BLaER1 treated with 17β-estradiol and CSF1 and Interleukin-3, amounts not matched to agents 10 nM and 100 nM (cell line): Measurements from ENCODE around the gene MAPKAPK3.
"Not testable (repeated sequence)": the region's sequence is repeated elsewhere in the genome, so short reads cannot be mapped to it uniquely, and the experiment has no call there.

Experiments used
- H3K27ac ChIP-seq, 11 experiments: shearing (Covaris generic); formaldehyde crosslinking; 2 replicates each; pipeline ENCODE4 v1.8.1; 2022
- H3K27me3 ChIP-seq, 11 experiments: shearing (Covaris generic); formaldehyde crosslinking; 2 replicates each; pipeline ENCODE4 v1.8.1; 2022
- H3K36me3 ChIP-seq, 11 experiments: shearing (Covaris generic); formaldehyde crosslinking; 2 replicates each; pipeline ENCODE4 v1.8.1; 2022
- H3K4me1 ChIP-seq, 10 experiments: shearing (Covaris generic); formaldehyde crosslinking; 2 replicates each; pipeline ENCODE4 v1.8.1; 2022
- H3K4me2 ChIP-seq, 11 experiments: shearing (Covaris generic); formaldehyde crosslinking; 2 replicates each; pipeline ENCODE4 v1.8.1; 2022
- H3K4me3 ChIP-seq, 10 experiments: shearing (Covaris generic); formaldehyde crosslinking; 2 replicates each; pipeline ENCODE4 v1.8.1; 2022
- H3K9ac ChIP-seq, 11 experiments: shearing (Covaris generic); formaldehyde crosslinking; 2 replicates each; pipeline ENCODE4 v1.8.1; 2022
- H3K9me3 ChIP-seq, 11 experiments: shearing (Covaris generic); formaldehyde crosslinking; replicated peaks in 1 of 11; 2 replicates each; pipeline ENCODE4 v1.8.1; 2022
- H4K20me1 ChIP-seq, 11 experiments: shearing (Covaris generic); formaldehyde crosslinking; 2 replicates each; pipeline ENCODE4 v1.8.1; 2022
- Cebpa-rat ChIP-seq, 11 experiments: shearing (Covaris generic); IDR thresholded peaks; 2 replicates each; pipeline ENCODE4 v1.8.1; 2022

MAPKAPK3 gene

GRCh38 chr3:50671331-50671730 is 54.4 kb downstream of the MAPKAPK3 start:
- Histone ChIP-seq H3K27me3 (peaks cover 35 to 45% (median 42%) of the 10 kb centered on the region in 11 experiments), H3K4me3 (no peak overlapping the region), H3K4me2 (no peak overlapping the region), H4K20me1 (peaks cover 0 to 12% (median 5%) of the 10 kb centered on the region in 11 experiments; a peak in 6 of 22 replicates), H3K9me3 (no peaks in the 10 kb centered on the region), H3K36me3 (no peaks in the 10 kb centered on the region), H3K27ac (no peak overlapping the region), H3K9ac (no peak overlapping the region), H3K4me1 (peaks cover 0 to 14% (median 5%) of the 10 kb centered on the region in 10 experiments; a peak in 5 of 20 replicates)
- TF ChIP-seq Cebpa-rat (IDR thresholded peaks at IDR 0.05): no peak

GRCh38 chr3:50672656-50673055 is 55.7 kb downstream of the MAPKAPK3 start:
- peaks cover 0 to 12% (median 5%) of the 10 kb centered on the region in 11 experiments; a peak in 6 of 22 replicates for H4K20me1 ChIP-seq
- peaks cover 47 to 58% (median 55%) of the 10 kb centered on the region in 11 experiments for H3K27me3 ChIP-seq
- no peak for TF ChIP-seq Cebpa-rat (IDR thresholded peaks at IDR 0.05)
- no peak overlapping the region for H3K27ac ChIP-seq
- no peaks in the 10 kb centered on the region for H3K36me3 ChIP-seq
- no peak overlapping the region for H3K4me3 ChIP-seq
- H3K4me2 ChIP-seq: no peak overlapping the region
- H3K9ac ChIP-seq: no peak overlapping the region
- H3K4me1 ChIP-seq: peaks cover 0 to 14% (median 5%) of the 10 kb centered on the region in 10 experiments; a peak in 5 of 20 replicates
- H3K9me3 ChIP-seq: no peaks in the 10 kb centered on the region

- H3K4me3 ChIP-seq: 0 out of 20 replicates have a peak overlapping the region, but pooled peaks of 1 of the 10 experiments have one; percentile 77
- H3K4me1 ChIP-seq: peaks cover 0 to 14% (median 5%) of the 10 kb centered on the region in 10 experiments; a peak in 5 of 20 replicates
- H3K27me3 ChIP-seq: peaks cover 54 to 66% (median 63%) of the 10 kb centered on the region in 11 experiments
- no peak overlapping the region for H3K9ac ChIP-seq
- no peaks in the 10 kb centered on the region for H3K36me3 ChIP-seq
- H3K4me2 ChIP-seq: peak overlapping the region in 5 of 11 experiments; percentile 95 to 100 (median 98); a peak in 8 of 22 replicates
- TF ChIP-seq Cebpa-rat (IDR thresholded peaks at IDR 0.05): no peak
- H3K27ac ChIP-seq: no peak overlapping the region
- H3K9me3 ChIP-seq: no peaks in the 10 kb centered on the region
- H4K20me1 ChIP-seq: peaks cover 0 to 12% (median 5%) of the 10 kb centered on the region in 11 experiments; a peak in 6 of 22 replicates
These were observed 57.0 kb downstream of the MAPKAPK3 start for GRCh38 chr3:50673931-50674330.

- Histone ChIP-seq H3K27ac (no peak within 1 kb of the TSS), H3K4me2 (peak within 1 kb of the TSS; percentile 92 to 100 (median 98)), H3K36me3 (no peaks in the 10 kb centered on the region), H4K20me1 (peaks cover 0 to 12% (median 5%) of the 10 kb centered on the region in 11 experiments; a peak in 6 of 22 replicates), H3K4me3 (peak within 1 kb of the TSS; percentile 55 to 77 (median 70)), H3K4me1 (peaks cover 0 to 14% (median 5%) of the 10 kb centered on the region in 10 experiments; a peak in 5 of 20 replicates), H3K9ac (peak within 1 kb of the TSS; percentile 37 to 75 (median 62); a peak in 21 of 22 replicates), H3K27me3 (peaks cover 54 to 66% (median 63%) of the 10 kb centered on the region in 11 experiments), H3K9me3 (no peaks in the 10 kb centered on the region)
- TF ChIP-seq Cebpa-rat (IDR thresholded peaks at IDR 0.05): no peak
These were observed 57.6 kb downstream of the MAPKAPK3 start, which contains the start of gene DOCK3 for GRCh38 chr3:50674349-50675178. Gene DOCK3 (plus strand): TSS chr3:50674927. CDS start chr3:50675264, 337 bp downstream.

DNA sequence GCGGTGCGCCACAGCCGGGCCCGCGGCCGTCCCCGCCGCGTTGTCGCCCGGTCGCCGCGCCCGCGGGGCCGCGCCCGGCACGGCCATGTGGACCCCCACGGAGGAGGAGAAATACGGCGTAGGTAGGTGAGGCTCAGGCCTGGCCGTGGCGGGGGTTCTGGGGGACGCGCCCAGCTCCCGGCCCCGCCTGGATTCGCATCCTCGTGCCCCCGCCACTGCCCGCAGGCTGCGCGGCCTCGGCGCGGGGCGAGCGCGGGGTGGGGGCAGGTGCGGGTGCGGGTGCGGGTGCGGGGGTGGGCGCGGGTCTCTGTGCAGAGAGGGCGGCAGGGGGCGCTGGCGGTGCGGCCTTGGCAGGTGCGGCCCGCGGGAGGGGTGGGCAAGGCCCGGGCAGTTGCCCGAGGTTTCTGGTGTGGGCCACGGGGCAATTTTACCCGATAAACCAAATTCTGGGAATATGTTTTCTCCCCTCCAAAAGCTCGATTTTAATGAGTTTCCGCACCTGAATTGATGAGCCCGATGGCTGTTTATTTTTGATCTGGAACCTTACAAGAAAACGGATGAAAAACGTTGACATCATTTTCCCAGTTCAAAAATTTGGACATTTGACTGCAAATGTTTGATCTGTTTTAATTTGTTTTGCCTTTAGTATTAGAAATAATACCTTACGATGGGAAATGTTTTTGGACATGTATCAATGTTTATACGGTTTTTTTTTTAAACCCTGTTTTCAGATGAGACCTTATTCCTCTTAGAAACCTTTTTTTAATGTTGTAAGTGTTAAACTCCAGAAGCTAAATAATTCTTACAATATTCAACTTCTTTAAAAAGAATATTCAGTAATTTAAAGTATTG is 58.5 kb downstream of the MAPKAPK3 start:
- Histone ChIP-seq H3K27me3 (peaks cover 54 to 66% (median 63%) of the 10 kb centered on the region in 11 experiments), H3K9me3 (no peaks in the 10 kb centered on the region), H3K9ac (peak overlapping the region; percentile 37 to 75 (median 62); a peak in 21 of 22 replicates), H3K4me1 (peaks cover 0 to 14% (median 5%) of the 10 kb centered on the region in 10 experiments; a peak in 5 of 20 replicates), H4K20me1 (peaks cover 0 to 12% (median 5%) of the 10 kb centered on the region in 11 experiments; a peak in 6 of 22 replicates), H3K4me2 (peak overlapping the region; percentile 92 to 100 (median 98)), H3K27ac (no peak overlapping the region), H3K4me3 (peak overlapping the region; percentile 55 to 77 (median 70)), H3K36me3 (no peaks in the 10 kb centered on the region)
- TF ChIP-seq Cebpa-rat (IDR thresholded peaks at IDR 0.05): no peak

- Histone ChIP-seq H4K20me1 (peaks cover 0 to 12% (median 5%) of the 10 kb centered on the region in 11 experiments; a peak in 6 of 22 replicates), H3K4me1 (peaks cover 0 to 14% (median 5%) of the 10 kb centered on the region in 10 experiments; a peak in 5 of 20 replicates), H3K4me2 (no peak overlapping the region), H3K4me3 (no peak overlapping the region), H3K9me3 (no peaks in the 10 kb centered on the region), H3K36me3 (no peaks in the 10 kb centered on the region), H3K9ac (no peak overlapping the region), H3K27ac (no peak overlapping the region), H3K27me3 (peaks cover 54 to 66% (median 63%) of the 10 kb centered on the region in 11 experiments)
- no peak for TF ChIP-seq Cebpa-rat (IDR thresholded peaks at IDR 0.05)
These were observed 59.2 kb downstream of the MAPKAPK3 start for GRCh38 chr3:50676031-50676705.

- no peak overlapping the region for H3K27ac ChIP-seq
- peaks cover 0 to 14% (median 0%) of the 10 kb centered on the region in 11 experiments; a peak in 1 of 22 replicates for H3K9me3 ChIP-seq
- TF ChIP-seq Cebpa-rat (IDR thresholded peaks at IDR 0.05): no peak
- no peak overlapping the region for H3K4me3 ChIP-seq
- H4K20me1 ChIP-seq: no peaks in the 10 kb centered on the region
- H3K27me3 ChIP-seq: no peaks in the 10 kb centered on the region
- no peaks in the 10 kb centered on the region for H3K36me3 ChIP-seq
- no peak overlapping the region for H3K9ac ChIP-seq
- no peaks in the 10 kb centered on the region for H3K4me1 ChIP-seq
- H3K4me2 ChIP-seq: no peak overlapping the region
These were observed 70.3 kb downstream of the MAPKAPK3 start for GRCh38 chr3:50687127-50687751.

GRCh38 chr3:50687916-50688315 is 71.0 kb downstream of the MAPKAPK3 start:
- no peaks in the 10 kb centered on the region for H3K36me3 ChIP-seq
- H3K4me3 ChIP-seq: no peak overlapping the region
- H3K4me2 ChIP-seq: no peak overlapping the region
- no peak overlapping the region for H3K27ac ChIP-seq
- no peaks in the 10 kb centered on the region for H3K27me3 ChIP-seq
- H4K20me1 ChIP-seq: no peaks in the 10 kb centered on the region
- peaks cover 0 to 14% (median 0%) of the 10 kb centered on the region in 11 experiments; a peak in 1 of 22 replicates for H3K9me3 ChIP-seq
- no peak overlapping the region for H3K9ac ChIP-seq
- TF ChIP-seq Cebpa-rat (IDR thresholded peaks at IDR 0.05): no peak
- no peaks in the 10 kb centered on the region for H3K4me1 ChIP-seq

- H3K36me3 ChIP-seq, H4K20me1 ChIP-seq, H3K27me3 ChIP-seq, H3K27ac ChIP-seq, H3K4me3 ChIP-seq, H3K9ac ChIP-seq, H3K4me1 ChIP-seq, H3K4me2 ChIP-seq: not testable (repeated sequence)
- peaks cover 0 to 14% (median 0%) of the 10 kb centered on the region in 11 experiments; a peak in 1 of 22 replicates for H3K9me3 ChIP-seq
These were observed 71.7 kb downstream of the MAPKAPK3 start for GRCh38 chr3:50688602-50689001.
